ENCODE results near the gene CDC25A. TPM values are rescaled to one million over a fixed set of nuclear protein-coding genes. Genes with fewer than 3 reads are reported as not detected.

CDC25A gene
- total RNA-seq, 2 donors from 2014 or later: 0.33 TPM; not detected in 1

DNA sequence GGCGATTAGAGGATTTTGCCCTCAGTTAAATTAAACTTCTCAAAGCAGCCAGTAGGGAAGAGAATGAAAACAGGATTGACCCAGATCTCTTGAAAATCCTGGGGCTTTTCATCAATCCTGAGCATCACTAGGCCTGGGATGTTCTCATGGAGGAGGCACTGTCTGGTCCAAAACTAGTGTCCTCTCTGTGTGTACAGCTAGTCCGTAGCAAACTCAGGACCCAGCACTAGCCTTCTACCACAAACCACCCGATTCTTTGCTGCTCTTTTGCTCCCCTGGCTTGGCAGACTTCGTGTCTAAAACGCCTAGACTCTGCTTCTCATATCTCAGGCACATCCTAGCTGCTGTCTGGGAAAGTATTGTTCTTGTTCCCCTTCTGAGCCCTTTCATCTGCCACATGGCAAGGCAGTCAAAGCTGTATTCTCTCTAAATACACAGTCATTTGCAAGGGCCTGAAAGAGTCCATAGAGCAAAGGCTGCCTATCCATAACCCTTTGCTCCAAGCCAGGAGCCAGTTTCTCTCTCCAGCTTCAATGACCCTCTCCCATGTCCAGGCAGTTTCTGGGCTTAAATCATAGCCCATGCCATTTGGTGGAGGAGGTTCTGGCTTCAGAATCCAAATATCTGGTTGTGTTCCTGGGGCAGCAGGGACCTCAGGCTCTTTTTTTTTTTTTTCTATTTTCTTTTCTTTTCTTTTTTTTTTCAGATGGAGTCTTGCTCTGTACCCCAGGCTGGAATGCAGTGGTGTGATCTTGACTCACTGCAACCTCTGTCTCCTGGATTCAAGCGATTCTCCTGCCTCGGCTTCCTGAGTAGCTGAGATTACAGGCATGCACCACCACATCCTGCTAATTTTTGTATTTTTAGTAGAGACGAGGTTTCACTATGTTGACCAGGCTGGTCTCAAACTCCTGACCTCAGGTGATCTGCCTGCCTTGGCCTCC, 52.4 kb downstream of the CDC25A start:
- TF ChIP-seq POLR2A (IDR thresholded peaks at IDR 0.05): no peak
- TF ChIP-seq, protein P1, sequence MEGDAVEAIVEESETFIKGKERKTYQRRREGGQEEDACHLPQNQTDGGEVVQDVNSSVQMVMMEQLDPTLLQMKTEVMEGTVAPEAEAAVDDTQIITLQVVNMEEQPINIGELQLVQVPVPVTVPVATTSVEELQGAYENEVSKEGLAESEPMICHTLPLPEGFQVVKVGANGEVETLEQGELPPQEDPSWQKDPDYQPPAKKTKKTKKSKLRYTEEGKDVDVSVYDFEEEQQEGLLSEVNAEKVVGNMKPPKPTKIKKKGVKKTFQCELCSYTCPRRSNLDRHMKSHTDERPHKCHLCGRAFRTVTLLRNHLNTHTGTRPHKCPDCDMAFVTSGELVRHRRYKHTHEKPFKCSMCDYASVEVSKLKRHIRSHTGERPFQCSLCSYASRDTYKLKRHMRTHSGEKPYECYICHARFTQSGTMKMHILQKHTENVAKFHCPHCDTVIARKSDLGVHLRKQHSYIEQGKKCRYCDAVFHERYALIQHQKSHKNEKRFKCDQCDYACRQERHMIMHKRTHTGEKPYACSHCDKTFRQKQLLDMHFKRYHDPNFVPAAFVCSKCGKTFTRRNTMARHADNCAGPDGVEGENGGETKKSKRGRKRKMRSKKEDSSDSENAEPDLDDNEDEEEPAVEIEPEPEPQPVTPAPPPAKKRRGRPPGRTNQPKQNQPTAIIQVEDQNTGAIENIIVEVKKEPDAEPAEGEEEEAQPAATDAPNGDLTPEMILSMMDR (IDR thresholded peaks at IDR 0.05): no peak
- no peak for ATAC-seq
- WGBS, 2 donors: 63 to 75% methylated on average over 8 of the region's 8 CpGs
- Histone ChIP-seq H3K36me3 (replicated peaks in 1 of 2; ENCODE audit: insufficient read depth in 1 of 2, low read depth in 2 of 2) (no peaks in the 10 kb centered on the region), H3K4me1 (no peaks in the 10 kb centered on the region), H3K27ac (no peak overlapping the region), H3K27me3 (no peaks in the 10 kb centered on the region), H3K4me3 (no peak overlapping the region), H3K9me3 (no peaks in the 10 kb centered on the region)
- intact Hi-C loops (cut with DNase I): no loop called here
- no peak for DNase-seq

DNA sequence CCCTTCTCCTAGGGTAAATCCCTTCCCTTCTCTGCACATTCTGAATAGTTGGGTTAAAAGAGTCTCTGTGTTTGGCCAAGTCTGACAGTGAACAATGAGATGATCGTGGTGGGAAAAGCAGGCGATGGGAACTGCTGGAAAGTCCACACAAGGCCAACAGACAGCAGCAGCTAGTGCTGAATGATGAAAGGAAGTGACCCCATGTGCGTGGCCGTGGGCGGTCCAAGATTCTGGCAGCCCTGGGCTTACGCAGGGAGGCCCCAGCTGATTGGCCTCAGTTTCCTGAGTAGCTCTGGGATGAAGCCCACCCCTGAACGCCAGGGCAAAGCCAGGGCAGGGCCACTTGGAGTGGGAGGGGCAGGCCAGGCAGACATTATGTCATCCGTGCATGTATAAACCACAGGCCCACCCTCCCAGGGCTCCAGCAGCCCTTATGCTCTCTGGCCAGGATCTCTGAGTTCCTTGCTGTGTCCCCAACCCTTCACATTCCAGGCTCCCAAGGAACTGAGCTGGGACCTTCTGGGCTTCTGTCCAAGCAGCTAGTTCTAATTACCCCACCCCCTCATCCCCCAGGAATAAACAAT, 57.8 kb downstream of the CDC25A start:
- H3K27ac ChIP-seq: peak overlapping the region in 2 of 4 donors; percentile 7 to 44
- 58 to 66% methylated on average over 5 to 8 of the region's 8 CpGs for WGBS, 2 donors
- intact Hi-C loops (cut with DNase I): no loop called here

DNA sequence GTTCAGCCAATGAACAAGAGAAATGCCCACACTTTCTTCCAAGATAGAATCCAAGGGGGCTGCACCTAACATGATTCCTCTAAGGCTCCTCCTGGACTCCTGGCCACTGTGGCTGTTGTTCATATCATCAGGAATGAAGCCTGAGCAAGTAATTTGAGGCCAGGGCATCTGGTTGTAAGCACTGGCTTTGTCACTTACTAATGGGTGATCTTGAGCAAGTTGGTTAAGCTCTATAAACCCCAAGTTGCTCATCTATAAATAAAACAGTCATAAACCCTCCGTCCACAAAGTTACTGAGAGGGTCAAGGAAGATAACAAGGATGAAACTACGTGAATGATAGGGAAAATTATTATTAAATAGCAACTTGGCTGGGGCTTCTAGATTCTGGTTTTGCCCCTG, 58.3 kb downstream of the CDC25A start:
- no peaks in the 10 kb centered on the region for H3K27me3 ChIP-seq
- DNase-seq: no peak
- H3K9me3 ChIP-seq: no peaks in the 10 kb centered on the region
- intact Hi-C loops (cut with DNase I): no loop called here
- no peak overlapping the region for H3K4me3 ChIP-seq
- TF ChIP-seq, protein P1 (IDR thresholded peaks at IDR 0.05): no peak
- TF ChIP-seq POLR2A (IDR thresholded peaks at IDR 0.05): no peak
- no peaks in the 10 kb centered on the region for H3K4me1 ChIP-seq
- H3K27ac ChIP-seq: peak overlapping the region in 1 of 4 donors; percentile 24
- H3K36me3 ChIP-seq (replicated peaks in 1 of 2; ENCODE audit: insufficient read depth in 1 of 2, low read depth in 2 of 2): no peaks in the 10 kb centered on the region
- WGBS, 2 donors: 60 to 64% methylated on average over 2 of the region's 2 CpGs
- ATAC-seq: no peak

More for the DNA sequence above, 57.8 kb downstream of the CDC25A start:
- Histone ChIP-seq H3K9me3 (no peaks in the 10 kb centered on the region), H3K36me3 (replicated peaks in 1 of 2; ENCODE audit: insufficient read depth in 1 of 2, low read depth in 2 of 2) (no peaks in the 10 kb centered on the region), H3K27me3 (no peaks in the 10 kb centered on the region), H3K4me1 (no peaks in the 10 kb centered on the region), H3K4me3 (no peak overlapping the region)
- DNase-seq (peak; percentile 33 to 55 (median 46)), ATAC-seq (peak; percentile 71)
- TF ChIP-seq POLR2A (IDR thresholded peaks at IDR 0.05): no peak
- TF ChIP-seq, protein P1 (IDR thresholded peaks at IDR 0.05): no peak

DNA sequence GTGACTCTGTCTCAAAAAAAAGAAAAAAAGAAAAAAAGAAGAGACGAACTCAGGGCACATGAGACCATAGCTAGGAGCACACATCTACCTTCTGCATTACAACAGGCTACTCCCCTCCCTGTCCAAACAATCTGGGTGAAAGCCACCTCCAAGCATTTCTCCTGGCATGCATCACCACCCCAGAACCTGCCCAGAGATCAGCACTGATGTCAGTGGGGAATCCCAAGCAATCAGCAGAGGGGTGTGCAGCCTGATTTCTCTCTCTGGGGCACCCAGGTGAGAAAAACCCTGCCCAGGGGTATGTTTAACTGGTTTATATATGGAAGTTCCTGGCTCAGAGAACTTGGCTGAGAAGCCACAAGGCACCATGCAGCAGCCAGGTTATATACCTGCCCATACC, 59.4 kb downstream of the CDC25A start:
- TF ChIP-seq, protein P1 (IDR thresholded peaks at IDR 0.05): no peak
- no peak for TF ChIP-seq POLR2A (IDR thresholded peaks at IDR 0.05)
- H3K36me3 ChIP-seq (replicated peaks in 1 of 2; ENCODE audit: insufficient read depth in 1 of 2, low read depth in 2 of 2): no peaks in the 10 kb centered on the region
- 67 to 88% methylated on average over 1 of the region's 1 CpG for WGBS, 2 donors
- intact Hi-C loops (cut with DNase I): no loop called here
- DNase-seq (no peak), ATAC-seq (no peak)
- H3K9me3 ChIP-seq: no peaks in the 10 kb centered on the region
- no peak overlapping the region for H3K4me3 ChIP-seq
- no peaks in the 10 kb centered on the region for H3K27me3 ChIP-seq
- no peak overlapping the region for H3K27ac ChIP-seq
- H3K4me1 ChIP-seq: no peaks in the 10 kb centered on the region

All from body of pancreas (tissue), 4 donors.